ENCODE data around the gene S100A3. TPM values are rescaled to one million over a fixed set of nuclear protein-coding genes. Genes with fewer than 3 reads are reported as not detected.
"Not testable (repeated sequence)": the region's sequence is repeated elsewhere in the genome, so short reads cannot be mapped to it uniquely, and the experiment has no call there.

S100A3 gene
- total RNA-seq, 2 experiments from 2014 or later = not detected

- H3K9me3 Mint-ChIP-seq = no peaks in the 10 kb centered on the region
- H3K4me1 Mint-ChIP-seq = peaks cover 15% of the 10 kb centered on the region
- H3K4me3 Mint-ChIP-seq = no peak overlapping the region
- H3K27ac Mint-ChIP-seq = no peak overlapping the region
- H3K36me3 Mint-ChIP-seq = no peaks in the 10 kb centered on the region
- no peak for DNase-seq
- peaks cover 36% of the 10 kb centered on the region for H3K27me3 Mint-ChIP-seq
Measured at GRCh38 chr1:153577138-153577537, 28.1 kb upstream of the S100A3 start.

GRCh38 chr1:153575497-153575896, 26.4 kb upstream of the S100A3 start:
- H3K36me3 Mint-ChIP-seq = not testable (repeated sequence)

GRCh38 chr1:153575081-153575491, 26.0 kb upstream of the S100A3 start:
- not testable (repeated sequence) for H3K36me3 Mint-ChIP-seq, H3K27ac Mint-ChIP-seq, H3K9me3 Mint-ChIP-seq, H3K4me3 Mint-ChIP-seq, DNase-seq
- Mint-ChIP-seq H3K4me1 (peaks cover 20% of the 10 kb centered on the region), H3K27me3 (peaks cover 36% of the 10 kb centered on the region)

More at GRCh38 chr1:153575497-153575896, 26.4 kb upstream of the S100A3 start:
- H3K9me3 Mint-ChIP-seq, DNase-seq, H3K27ac Mint-ChIP-seq, H3K4me3 Mint-ChIP-seq: not testable (repeated sequence)
- peaks cover 36% of the 10 kb centered on the region for H3K27me3 Mint-ChIP-seq
- H3K4me1 Mint-ChIP-seq = peaks cover 20% of the 10 kb centered on the region

GRCh38 chr1:153573351-153573750, 24.3 kb upstream of the S100A3 start:
- DNase-seq = no peak
- no peaks in the 10 kb centered on the region for H3K36me3 Mint-ChIP-seq
- peaks cover 29% of the 10 kb centered on the region for H3K4me1 Mint-ChIP-seq
- peak overlapping the region; percentile 76 for H3K27ac Mint-ChIP-seq
- H3K9me3 Mint-ChIP-seq = no peaks in the 10 kb centered on the region
- peaks cover 28% of the 10 kb centered on the region for H3K27me3 Mint-ChIP-seq
- H3K4me3 Mint-ChIP-seq = no peak overlapping the region

- peaks cover 21% of the 10 kb centered on the region for H3K27me3 Mint-ChIP-seq
- no peak overlapping the region for H3K4me3 Mint-ChIP-seq
- no peaks in the 10 kb centered on the region for H3K36me3 Mint-ChIP-seq
- DNase-seq = peak; percentile 63
- H3K4me1 Mint-ChIP-seq = peaks cover 36% of the 10 kb centered on the region
- H3K9me3 Mint-ChIP-seq = no peaks in the 10 kb centered on the region
- peak overlapping the region; percentile 76 for H3K27ac Mint-ChIP-seq
Measured at GRCh38 chr1:153572569-153573015, 23.5 kb upstream of the S100A3 start.

- no peak for DNase-seq
- peaks cover 12% of the 10 kb centered on the region for H3K27me3 Mint-ChIP-seq
- H3K9me3 Mint-ChIP-seq = no peaks in the 10 kb centered on the region
- no peak overlapping the region for H3K4me3 Mint-ChIP-seq
- no peaks in the 10 kb centered on the region for H3K36me3 Mint-ChIP-seq
- peaks cover 42% of the 10 kb centered on the region for H3K4me1 Mint-ChIP-seq
- no peak overlapping the region for H3K27ac Mint-ChIP-seq
Measured at GRCh38 chr1:153571706-153572105, 22.6 kb upstream of the S100A3 start.

- Mint-ChIP-seq H3K36me3 (no peaks in the 10 kb centered on the region), H3K27ac (no peak overlapping the region), H3K9me3 (no peaks in the 10 kb centered on the region), H3K4me3 (no peak overlapping the region), H3K27me3 (peaks cover 4% of the 10 kb centered on the region), H3K4me1 (peaks cover 48% of the 10 kb centered on the region)
- no peak for DNase-seq
Measured at GRCh38 chr1:153570874-153571273, 21.8 kb upstream of the S100A3 start.

GRCh38 chr1:153569465-153569864, 20.4 kb upstream of the S100A3 start:
- peaks cover 4% of the 10 kb centered on the region for H3K27me3 Mint-ChIP-seq
- peaks cover 53% of the 10 kb centered on the region for H3K4me1 Mint-ChIP-seq
- no peak overlapping the region for H3K27ac Mint-ChIP-seq
- no peak for DNase-seq
- no peak overlapping the region for H3K4me3 Mint-ChIP-seq
- H3K36me3 Mint-ChIP-seq = no peaks in the 10 kb centered on the region
- no peaks in the 10 kb centered on the region for H3K9me3 Mint-ChIP-seq

GRCh38 chr1:153568367-153569099, 19.5 kb upstream of the S100A3 start:
- Mint-ChIP-seq H3K36me3 (no peaks in the 10 kb centered on the region), H3K4me1 (peaks cover 49% of the 10 kb centered on the region), H3K4me3 (peak overlapping the region; percentile 33), H3K27ac (peak overlapping the region; percentile 62), H3K9me3 (no peaks in the 10 kb centered on the region), H3K27me3 (peaks cover 4% of the 10 kb centered on the region)
- peak; percentile 80 for DNase-seq

GRCh38 chr1:153567621-153568366, 18.7 kb upstream of the S100A3 start:
- DNase-seq = peak; percentile 50
- peak overlapping the region; percentile 16 for H3K27ac Mint-ChIP-seq
- peaks cover 4% of the 10 kb centered on the region for H3K27me3 Mint-ChIP-seq
- peaks cover 44% of the 10 kb centered on the region for H3K4me1 Mint-ChIP-seq
- no peaks in the 10 kb centered on the region for H3K9me3 Mint-ChIP-seq
- H3K36me3 Mint-ChIP-seq = no peaks in the 10 kb centered on the region
- H3K4me3 Mint-ChIP-seq = no peak overlapping the region

- Mint-ChIP-seq H3K9me3 (no peaks in the 10 kb centered on the region), H3K4me1 (peaks cover 35% of the 10 kb centered on the region), H3K27me3 (peaks cover 4% of the 10 kb centered on the region), H3K36me3 (no peaks in the 10 kb centered on the region), H3K4me3 (peak overlapping the region; percentile 24), H3K27ac (peak overlapping the region; percentile 82)
- DNase-seq = peak; percentile 89
Measured at GRCh38 chr1:153566414-153567371, 17.6 kb upstream of the S100A3 start.

GRCh38 chr1:153565529-153566374, 16.7 kb upstream of the S100A3 start, which contains the start of gene S100A2:
S100A2 (minus strand) TSS chr1:153565844; CDS start chr1:153563877, 1,967 bp downstream.
- H3K4me1 Mint-ChIP-seq = peaks cover 33% of the 10 kb centered on the region
- DNase-seq = peak; percentile 49
- H3K27ac Mint-ChIP-seq = peak within 1 kb of the TSS; percentile 91
- no peaks in the 10 kb centered on the region for H3K36me3 Mint-ChIP-seq
- no peaks in the 10 kb centered on the region for H3K9me3 Mint-ChIP-seq
- peaks cover 4% of the 10 kb centered on the region for H3K27me3 Mint-ChIP-seq
- H3K4me3 Mint-ChIP-seq = peak within 1 kb of the TSS; percentile 68

GRCh38 chr1:153563991-153564390, 14.9 kb upstream of the S100A3 start:
- Mint-ChIP-seq H3K9me3 (no peaks in the 10 kb centered on the region), H3K4me1 (peaks cover 30% of the 10 kb centered on the region), H3K27me3 (no peaks in the 10 kb centered on the region), H3K36me3 (no peaks in the 10 kb centered on the region), H3K27ac (no peak overlapping the region), H3K4me3 (no peak overlapping the region)
- no peak for DNase-seq

GRCh38 chr1:153563483-153563901, 14.4 kb upstream of the S100A3 start:
- Mint-ChIP-seq H3K4me3 (no peak overlapping the region), H3K27me3 (no peaks in the 10 kb centered on the region), H3K27ac (no peak overlapping the region)

More at GRCh38 chr1:153563483-153563901, 14.4 kb upstream of the S100A3 start:
- Mint-ChIP-seq H3K4me1 (peaks cover 26% of the 10 kb centered on the region), H3K9me3 (no peaks in the 10 kb centered on the region), H3K36me3 (no peaks in the 10 kb centered on the region)
- no peak for DNase-seq
